HG03378 (cell line): ENCODE results near the gene ZNF789.
A peak's percentile ranks its signal among the peaks of the same experiment; 100 is the strongest.
"Not testable (repeated sequence)": the region's sequence is repeated elsewhere in the genome, so short reads cannot be mapped to it uniquely, and the experiment has no call there.

Experiments used
- ATAC-seq: cut with Tn5 transposase; IDR thresholded peaks from one replicate; pipeline ENCODE4 v1.9.1; 2021; ENCODE audit warnings: mild to moderate bottlenecking, moderate library complexity; ENCODE audit not compliant: unreplicated experiment

The ZNF789 gene

DNA sequence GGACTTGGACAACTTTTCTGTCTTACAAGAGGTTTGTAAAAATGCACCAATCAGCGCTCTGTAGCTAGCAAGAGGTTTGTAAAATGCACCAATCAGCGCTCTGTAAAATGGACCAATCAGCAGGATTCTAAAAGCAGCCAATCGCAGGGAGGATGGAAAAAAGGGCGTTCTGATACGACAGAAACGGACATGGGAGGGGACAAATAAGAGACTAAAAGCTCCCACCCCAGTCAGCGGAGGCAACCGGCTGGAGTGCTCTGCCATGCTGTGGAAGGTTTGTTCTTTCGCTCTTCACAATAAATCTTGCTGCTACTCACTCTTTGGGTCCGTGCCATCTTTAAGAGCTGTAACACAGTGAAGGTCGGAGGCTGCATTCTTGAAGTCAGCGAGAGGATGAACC is 28.5 kb downstream of the ZNF789 start:
- not testable (repeated sequence) for ATAC-seq

DNA sequence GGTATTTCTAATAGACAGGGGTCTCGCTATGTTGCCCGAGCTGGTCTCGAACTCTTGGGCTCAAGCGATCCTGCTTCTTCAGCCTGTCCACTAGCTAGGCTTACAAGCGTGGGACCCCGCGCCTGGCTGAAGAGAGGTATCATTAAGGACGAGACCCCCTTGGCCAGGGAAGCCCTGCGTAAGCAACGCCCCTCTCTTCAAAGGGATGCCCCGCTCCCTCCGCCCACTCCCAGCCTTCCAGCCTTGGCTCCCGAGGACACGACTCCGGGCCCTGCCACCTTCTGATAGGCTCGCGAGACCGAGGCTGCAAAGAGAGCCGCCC is 31.6 kb downstream of the ZNF789 start:
- no peak for ATAC-seq

DNA sequence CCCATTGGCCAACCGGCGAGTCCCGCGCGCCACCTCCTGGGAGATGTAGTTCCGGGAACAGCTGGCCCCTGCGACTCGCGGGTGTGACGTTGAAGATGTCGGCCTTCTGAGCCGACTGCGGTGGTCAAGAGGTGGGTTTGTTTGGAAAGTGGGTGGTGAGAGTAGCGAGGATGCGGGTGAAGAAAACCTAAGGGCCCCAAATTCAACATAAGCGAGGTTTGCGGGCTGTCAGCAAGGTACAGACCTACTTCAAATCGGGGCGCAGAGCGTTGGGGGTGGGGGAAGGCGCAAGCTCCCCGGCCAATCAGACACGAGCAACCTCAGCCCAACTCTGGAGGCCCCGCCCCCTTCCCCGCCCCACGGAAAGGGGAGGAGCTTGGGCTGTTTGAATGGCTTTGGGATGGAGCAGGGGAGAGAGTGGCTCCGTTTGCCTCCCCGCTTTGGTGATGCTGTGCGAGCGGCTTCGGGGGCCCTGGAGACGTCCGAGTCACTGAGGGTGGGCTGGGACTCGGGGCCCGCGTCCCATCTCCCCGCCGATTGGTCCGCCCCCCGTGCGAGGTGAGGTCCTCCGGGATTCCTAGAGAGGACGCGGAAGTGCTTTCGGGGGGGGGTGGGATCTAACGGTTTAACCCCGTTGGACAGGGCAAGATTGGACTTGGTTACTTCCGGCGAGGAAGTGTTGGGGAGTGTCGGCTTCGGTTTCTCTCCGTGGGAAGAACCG is 32.1 kb downstream of the ZNF789 start, which contains the start of gene ZKSCAN5:
ZKSCAN5 (plus strand) TSS at position 60 of the 721 bp plus-strand sequence. CDS start 1,383 bp downstream, outside the sequence.
- ATAC-seq: peak; percentile 66

DNA sequence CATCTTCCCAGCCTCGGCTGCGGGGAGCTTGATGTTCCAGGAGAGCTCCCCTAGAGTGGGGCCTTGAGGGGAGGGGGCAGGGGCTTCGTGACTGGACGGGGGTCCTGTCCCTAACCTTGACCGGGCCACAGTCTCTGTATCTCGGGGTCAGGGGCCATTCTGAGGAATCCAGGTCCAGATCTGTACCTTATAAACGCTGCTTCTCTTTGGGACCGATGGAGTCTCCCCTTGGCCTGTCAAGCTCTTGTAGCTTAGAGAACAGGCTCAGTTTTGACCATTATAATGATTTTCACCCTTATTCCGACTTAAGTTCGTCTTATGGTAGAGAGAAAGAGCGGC is 32.6 kb downstream of the ZNF789 start:
- ATAC-seq: no peak

DNA sequence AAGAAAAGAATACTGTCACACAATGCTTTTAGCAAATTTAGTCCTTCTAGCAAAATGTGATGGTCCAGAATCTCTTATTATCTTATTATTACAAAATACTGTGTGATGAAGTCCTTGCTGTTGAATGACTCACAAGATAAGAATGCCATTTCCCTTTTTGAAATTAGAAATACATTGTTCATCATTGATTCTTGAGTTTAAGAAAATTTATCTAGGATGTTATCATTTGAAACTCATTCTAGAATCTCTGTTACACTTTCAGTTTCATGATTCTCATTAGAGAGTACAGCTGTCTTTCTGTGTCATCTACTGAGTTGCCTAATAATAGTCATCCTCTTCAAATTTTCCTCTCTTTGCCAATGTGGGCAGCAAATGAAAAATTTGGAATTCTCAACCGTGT is 41.4 kb downstream of the ZNF789 start:
- ATAC-seq: no peak

DNA sequence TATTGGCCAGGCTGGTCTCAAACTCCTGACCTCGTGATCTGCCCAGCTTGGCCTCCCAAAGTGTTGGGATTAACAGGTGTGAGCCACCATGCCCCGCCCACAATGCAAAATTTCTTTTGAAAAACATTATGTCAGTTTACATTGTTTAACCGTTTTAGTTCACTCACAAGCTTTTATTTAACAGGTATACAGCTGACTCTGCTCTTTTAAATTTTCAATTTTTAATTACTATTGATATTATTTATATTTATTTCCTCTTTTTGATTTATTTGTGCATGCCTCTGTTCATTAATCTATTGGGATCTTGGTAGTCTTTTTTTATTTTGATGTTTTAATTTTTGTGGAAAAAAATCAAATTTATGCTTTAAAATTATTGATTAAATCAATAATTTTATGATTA is 48.7 kb downstream of the ZNF789 start:
- no peak for ATAC-seq

DNA sequence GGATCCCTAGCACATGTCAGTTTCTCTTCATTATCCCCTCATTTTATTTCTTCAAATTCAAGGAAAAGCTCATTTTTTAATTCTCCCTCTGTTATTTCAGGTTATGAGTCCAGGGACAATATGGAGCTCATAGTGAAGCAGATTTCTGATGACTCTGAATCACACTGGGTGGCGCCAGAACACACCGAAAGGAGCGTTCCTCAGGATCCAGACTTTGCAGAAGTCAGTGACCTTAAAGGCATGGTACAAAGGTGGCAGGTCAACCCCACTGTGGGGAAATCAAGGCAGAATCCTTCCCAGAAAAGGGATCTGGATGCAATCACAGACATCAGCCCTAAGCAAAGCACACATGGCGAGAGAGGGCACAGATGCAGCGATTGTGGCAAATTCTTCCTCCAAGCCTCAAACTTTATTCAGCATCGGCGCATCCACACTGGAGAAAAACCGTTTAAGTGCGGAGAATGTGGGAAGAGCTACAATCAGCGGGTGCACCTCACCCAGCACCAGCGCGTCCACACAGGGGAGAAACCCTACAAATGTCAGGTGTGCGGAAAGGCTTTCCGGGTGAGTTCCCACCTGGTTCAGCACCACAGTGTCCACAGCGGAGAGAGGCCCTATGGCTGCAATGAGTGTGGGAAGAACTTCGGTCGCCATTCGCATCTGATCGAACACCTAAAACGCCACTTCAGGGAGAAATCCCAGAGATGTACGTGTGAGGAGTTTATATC is 53.2 kb downstream of the ZNF789 start:
- ATAC-seq: no peak

DNA sequence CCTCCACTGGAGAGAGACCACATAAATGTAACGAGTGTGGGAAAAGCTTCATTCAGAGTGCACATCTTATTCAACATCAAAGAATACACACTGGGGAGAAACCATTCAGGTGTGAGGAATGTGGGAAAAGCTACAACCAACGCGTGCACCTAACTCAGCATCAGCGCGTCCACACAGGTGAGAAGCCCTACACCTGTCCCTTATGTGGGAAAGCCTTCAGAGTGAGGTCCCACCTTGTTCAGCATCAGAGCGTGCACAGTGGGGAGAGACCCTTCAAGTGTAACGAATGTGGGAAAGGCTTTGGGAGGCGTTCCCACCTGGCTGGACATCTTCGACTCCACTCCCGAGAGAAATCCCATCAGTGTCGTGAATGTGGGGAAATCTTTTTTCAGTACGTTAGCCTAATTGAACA is 58.7 kb downstream of the ZNF789 start:
- ATAC-seq: no peak

DNA sequence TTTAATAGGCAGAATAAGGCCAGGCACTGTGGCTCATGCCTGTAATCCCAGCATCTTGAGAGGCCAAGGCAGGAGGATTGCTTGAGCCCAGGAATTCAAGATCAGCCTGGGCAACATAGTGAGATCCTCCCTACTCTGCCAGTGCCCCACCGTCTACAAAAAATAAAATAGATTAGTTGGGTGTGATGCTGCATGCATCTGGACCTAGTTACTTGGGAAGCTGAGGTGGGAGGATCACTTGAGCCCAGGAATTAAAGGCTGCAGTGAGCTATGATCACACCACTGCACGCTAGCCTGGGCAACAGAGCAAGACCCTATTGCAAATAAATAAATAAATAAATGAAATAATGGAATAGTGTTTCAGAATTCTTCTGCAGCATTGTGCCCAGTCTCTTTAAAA is 63.0 kb downstream of the ZNF789 start:
- no peak for ATAC-seq
